Nephron (organoid): ENCODE measurements around the gene RAB6C.
"Not testable (repeated sequence)": the region's sequence is repeated elsewhere in the genome, so short reads cannot be mapped to it uniquely, and the experiment has no call there.

Source experiments
- H3K27ac Mint-ChIP-seq, 3 experiments: 2 replicates each; pipeline ENCODE4 v1.8.0; 2020; ENCODE audit warnings: mixed read lengths in 3 of 3, mild to moderate bottlenecking in 2 of 3, moderate library complexity in 1 of 3
- H3K27me3 Mint-ChIP-seq: 2 replicates; pipeline ENCODE4 v1.8.0; 2021; ENCODE audit warnings: low read depth, mild to moderate bottlenecking, moderate library complexity, mixed read lengths
- H3K36me3 Mint-ChIP-seq: 2 replicates; pipeline ENCODE4 v1.8.0; 2020; ENCODE audit warnings: low read depth, mixed read lengths
- H3K4me1 Mint-ChIP-seq: 2 replicates; pipeline ENCODE4 v1.8.0; 2020; ENCODE audit warnings: mixed read lengths
- H3K4me3 Mint-ChIP-seq, 3 experiments: 2 replicates each; pipeline ENCODE4 v1.8.0; 2020; ENCODE audit warnings: mild to moderate bottlenecking in 3 of 3, mixed read lengths in 3 of 3, moderate library complexity in 2 of 3
- H3K9me3 Mint-ChIP-seq: 2 replicates; pipeline ENCODE4 v1.8.0; 2020; ENCODE audit warnings: mixed read lengths
- CTCF ChIP-seq, 3 experiments: fragments of 200-600 bp; sonication (generic); IDR thresholded peaks; one replicate each; pipeline ENCODE4 v1.5.0; 2021; ENCODE audit warnings: antibody characterized with exemption in 3 of 3; ENCODE audit not compliant: unreplicated experiment in 3 of 3

The RAB6C gene

GRCh38 chr2:130019402-130019801, 39.9 kb downstream of the RAB6C start:
- Mint-ChIP-seq H3K27ac (no peak overlapping the region), H3K36me3 (peaks cover 3% of the 10 kb centered on the region), H3K27me3 (peaks cover 10% of the 10 kb centered on the region), H3K4me1 (no peaks in the 10 kb centered on the region), H3K9me3 (peaks cover 9% of the 10 kb centered on the region), H3K4me3 (no peak overlapping the region)
- no peak for TF ChIP-seq CTCF (IDR thresholded peaks at IDR 0.05; ENCODE audit: unreplicated experiment in 3 of 3)

DNA sequence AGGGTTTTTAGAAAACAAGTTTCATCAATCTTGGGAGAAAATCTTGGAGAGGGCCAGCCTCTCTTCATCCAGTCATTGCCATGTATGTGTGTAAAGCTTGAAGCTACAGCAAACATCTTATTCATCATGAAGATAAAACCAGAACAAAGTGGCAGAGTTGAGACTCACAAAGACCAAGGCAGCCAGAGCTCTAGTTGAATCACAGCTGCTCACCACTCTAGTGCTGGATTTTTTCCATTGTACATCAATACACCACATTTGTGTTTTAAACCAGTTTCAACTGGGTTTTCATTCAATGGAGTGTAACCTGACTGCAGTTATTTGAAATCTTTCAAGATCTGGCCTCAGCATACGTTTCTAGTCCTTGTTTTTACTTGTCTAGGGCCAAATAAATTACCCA, 40.6 kb downstream of the RAB6C start:
- not testable (repeated sequence) for H3K9me3 Mint-ChIP-seq, H3K36me3 Mint-ChIP-seq, H3K4me3 Mint-ChIP-seq, H3K27ac Mint-ChIP-seq, H3K27me3 Mint-ChIP-seq, H3K4me1 Mint-ChIP-seq

DNA sequence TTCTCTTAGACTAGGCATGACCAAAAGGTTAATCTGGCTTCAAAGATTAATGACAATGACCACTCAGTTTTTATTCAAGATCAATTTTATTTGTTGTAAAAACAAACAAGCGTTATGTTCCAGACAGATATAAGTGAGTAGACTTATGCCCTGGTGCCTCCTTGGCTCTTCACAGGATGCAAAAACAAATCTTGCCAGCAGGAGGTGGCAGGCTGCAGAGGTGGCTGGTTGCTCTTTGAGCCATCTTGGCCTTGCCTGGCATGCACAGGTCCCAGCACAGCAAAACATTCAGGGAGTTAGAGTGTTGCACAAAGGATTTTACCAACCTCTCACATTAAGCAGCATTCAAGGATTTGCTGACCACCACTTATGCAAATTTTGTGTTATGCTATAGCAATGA, 46.5 kb downstream of the RAB6C start:
- H3K9me3 Mint-ChIP-seq, H3K27ac Mint-ChIP-seq, H3K4me3 Mint-ChIP-seq, H3K4me1 Mint-ChIP-seq, H3K27me3 Mint-ChIP-seq: not testable (repeated sequence)
- H3K36me3 Mint-ChIP-seq, result peaks cover 17% of the 10 kb centered on the region
